SW480 (cell line): ENCODE results near the gene LYPD3.
"Not testable (repeated sequence)": the region's sequence is repeated elsewhere in the genome, so short reads cannot be mapped to it uniquely, and the experiment has no call there.

Source experiments
- DNase-seq: peaks from one replicate; pipeline ENCODE4 v3.0.0-alpha.2; 2016; ENCODE audit warnings: low spot score

The LYPD3 gene

GRCh38 chr19:43465468-43466120 is at the start of gene LYPD3:
LYPD3 (minus strand) TSS chr19:43465608; CDS start chr19:43465571, 37 bp downstream.
- DNase-seq = peak; percentile 52

DNA sequence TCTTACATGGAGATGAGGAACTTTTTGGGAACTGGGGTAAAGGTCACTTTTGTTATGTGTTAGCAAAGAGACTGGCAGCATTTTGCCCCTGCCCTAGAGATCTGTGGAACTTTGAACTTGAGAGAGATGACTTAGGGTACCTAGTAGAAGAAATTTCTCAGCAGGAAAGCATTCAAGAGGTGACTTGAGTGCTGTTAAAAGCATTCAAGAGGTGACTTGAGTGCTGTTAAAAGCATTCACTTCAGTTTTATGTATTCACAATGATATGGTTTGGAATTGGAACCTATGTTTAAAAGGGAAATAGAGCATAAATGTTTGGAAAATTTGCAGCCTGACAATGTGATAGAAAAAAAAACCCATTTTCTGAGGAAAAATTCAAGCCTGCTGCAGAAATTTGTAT is 47.0 kb upstream of the LYPD3 start:
- DNase-seq = not testable (repeated sequence)

- DNase-seq = no peak
Measured at GRCh38 chr19:43511324-43511723, 45.9 kb upstream of the LYPD3 start.

GRCh38 chr19:43510713-43511112 is 45.3 kb upstream of the LYPD3 start:
- no peak for DNase-seq

DNA sequence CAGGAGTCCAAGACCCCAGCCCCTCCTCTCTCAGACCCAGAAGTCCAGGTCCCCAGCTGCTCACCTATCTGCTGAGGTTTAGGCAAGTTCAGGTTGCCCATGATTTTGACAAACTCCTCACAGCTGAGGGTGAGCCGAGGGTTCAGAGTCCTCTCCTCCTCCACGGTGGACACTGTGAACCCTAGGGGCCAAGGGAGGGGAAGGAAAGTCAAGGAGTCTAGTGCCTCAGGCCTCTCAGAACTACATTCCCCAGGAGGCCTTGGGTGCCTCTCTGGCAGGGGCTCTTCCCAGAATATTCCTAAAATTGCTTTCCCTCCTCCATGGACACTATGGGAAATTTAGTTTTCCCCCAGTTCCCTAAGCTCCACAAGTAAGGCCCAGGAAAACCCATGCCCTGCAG is 42.5 kb upstream of the LYPD3 start:
- no peak for DNase-seq

GRCh38 chr19:43506629-43507028 is 41.2 kb upstream of the LYPD3 start:
- DNase-seq = no peak

GRCh38 chr19:43505941-43506340 is 40.5 kb upstream of the LYPD3 start:
- no peak for DNase-seq

DNA sequence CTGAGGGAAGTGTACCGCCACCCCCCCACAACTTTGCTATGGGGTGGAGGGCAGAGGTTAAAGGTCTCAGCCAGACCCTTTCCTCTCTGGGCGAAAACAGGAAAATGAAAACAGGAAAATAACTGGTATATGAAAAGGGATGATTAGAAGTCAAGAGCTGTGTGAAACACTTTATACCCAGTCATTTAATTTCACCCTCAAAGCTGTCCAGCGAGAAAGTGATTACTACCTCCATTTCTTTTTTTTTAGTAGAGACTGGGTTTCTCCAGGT is 39.7 kb upstream of the LYPD3 start:
- DNase-seq = no peak

DNA sequence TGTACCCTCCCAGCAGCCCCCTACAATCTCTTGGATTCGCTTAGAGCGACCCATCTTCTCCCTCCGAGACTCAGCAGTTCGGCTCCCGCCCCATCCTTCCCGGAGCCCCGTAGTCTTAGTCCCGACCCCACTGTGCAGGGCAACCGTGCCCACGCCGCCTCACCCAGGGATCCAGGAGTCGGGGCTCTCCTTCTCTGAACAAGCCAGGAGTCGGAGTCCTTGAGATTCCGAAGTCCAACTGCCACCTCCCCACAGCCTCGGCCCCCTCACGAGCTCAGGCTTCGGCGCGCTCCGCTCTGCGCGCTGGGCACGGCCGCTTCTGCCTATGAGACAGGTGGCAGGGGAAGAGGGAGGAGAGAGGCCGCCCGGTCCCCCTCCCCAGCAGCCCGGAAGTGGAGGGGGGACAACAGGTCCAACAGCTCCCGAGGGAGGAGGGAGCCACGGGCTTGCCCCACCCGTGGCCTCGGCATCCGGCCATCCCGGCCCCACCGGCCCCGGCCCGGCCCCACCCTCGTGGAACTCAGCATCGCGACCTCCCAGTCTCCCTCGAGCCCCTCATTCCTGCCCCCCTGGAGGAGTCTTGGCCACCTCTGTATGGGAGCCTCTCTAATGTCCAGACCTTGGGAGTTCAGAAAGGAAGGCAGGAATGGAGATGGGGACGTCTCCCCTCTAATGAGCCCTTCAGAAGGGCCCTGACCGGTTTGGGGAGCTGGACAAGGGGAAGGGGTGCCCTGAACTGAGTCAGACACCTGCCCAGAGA is 39.2 kb upstream of the LYPD3 start, which contains the start of gene PHLDB3:
Gene PHLDB3, minus strand, starts transcription at position 321 of the 760 bp plus-strand sequence. CDS start 628 bp downstream, outside the sequence.
- peak; percentile 63 for DNase-seq

- peak; percentile 96 for DNase-seq
Measured at GRCh38 chr19:43503501-43504425, 38.4 kb upstream of the LYPD3 start.

GRCh38 chr19:43502419-43502976 is 37.1 kb upstream of the LYPD3 start:
- DNase-seq = no peak

DNA sequence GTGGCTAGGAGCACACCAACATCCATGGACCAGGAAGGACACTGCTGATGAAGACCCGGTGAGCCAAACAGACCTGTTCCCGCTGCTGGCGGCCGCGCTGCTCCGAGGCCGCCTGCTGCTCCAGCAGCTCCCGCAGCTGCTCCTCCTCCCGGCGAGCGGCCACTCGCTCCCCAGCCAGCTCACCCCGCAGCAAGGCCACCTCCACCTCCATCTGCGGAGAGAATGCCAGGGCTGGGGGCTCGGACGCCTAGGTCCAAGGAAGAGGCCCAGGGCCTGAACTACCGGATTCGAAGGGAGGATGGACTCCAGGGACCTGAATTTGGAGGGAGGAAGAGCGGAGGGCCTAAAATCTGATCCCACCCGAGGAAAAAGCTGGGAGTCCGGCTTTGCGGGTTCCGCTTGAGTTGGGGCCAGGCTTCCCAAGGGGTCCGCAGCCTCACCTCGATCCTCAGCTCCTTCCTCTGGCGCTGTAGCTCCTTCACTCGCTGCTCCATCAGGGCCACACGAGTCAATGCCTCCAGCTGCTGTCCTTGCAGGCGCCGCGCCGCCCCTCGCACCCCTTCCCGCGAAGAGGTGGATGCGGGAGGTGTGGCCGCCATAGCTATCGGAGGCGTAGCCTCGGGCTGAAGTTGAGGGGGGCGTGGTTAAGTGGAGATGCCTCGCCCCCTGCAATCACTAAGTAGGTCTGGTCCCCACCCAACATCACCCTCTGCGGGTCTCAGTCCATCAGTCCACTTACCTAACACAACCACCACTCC is 36.4 kb upstream of the LYPD3 start:
- no peak for DNase-seq

- no peak for DNase-seq
Measured at GRCh38 chr19:43499042-43499441, 33.6 kb upstream of the LYPD3 start.

DNA sequence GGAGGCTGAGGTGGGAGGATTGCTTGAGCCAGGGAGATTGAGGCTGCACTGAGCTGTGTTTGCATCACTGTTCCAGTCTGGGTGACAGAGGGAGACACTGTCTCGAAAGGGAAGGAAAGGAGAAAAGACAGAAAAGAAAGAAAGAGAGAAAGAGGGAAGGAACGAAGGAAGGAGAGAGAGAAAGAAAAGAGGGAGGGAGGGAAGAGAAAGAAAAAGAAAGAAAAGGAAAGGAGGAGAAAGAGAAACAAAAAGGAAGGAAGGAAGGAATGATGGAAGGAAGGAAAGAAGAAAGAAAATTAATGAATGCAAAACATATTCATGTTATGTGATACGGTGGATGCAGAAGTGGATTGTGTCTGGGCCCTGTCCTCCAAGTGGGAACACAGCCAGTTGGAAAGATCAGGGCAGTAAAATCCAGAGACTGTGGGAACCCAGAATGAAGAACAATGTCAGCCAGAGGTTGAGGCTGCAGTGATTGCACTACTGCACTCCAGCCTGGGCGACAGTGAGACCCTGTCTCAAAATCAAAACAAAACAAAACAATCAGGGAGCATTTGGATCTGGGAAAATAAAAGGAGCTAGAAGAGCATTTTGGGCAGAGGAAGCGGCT is 32.9 kb upstream of the LYPD3 start:
- no peak for DNase-seq

GRCh38 chr19:43496960-43497359 is 31.6 kb upstream of the LYPD3 start:
- no peak for DNase-seq

DNA sequence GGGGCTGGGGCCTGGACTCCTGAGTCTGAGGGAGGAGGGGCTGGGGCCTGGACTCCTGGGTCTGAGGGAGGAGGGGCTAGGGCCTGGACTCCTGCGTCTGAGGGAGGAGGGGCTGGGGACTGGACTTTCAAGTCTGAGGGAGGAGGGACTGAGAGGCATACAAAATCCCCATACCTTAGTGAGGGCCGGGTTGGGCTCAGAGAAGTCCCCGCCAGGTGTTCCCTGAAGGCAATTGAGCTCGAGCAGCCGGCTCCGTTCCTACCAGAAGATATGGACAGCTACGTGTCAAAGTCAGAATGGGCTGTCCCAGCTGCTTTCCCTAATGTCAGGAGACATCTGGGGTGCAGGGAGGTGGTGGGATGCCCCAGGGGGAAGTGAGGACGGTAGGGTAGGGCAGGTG is 29.7 kb upstream of the LYPD3 start:
- no peak for DNase-seq

- no peak for DNase-seq
Measured at GRCh38 chr19:43490759-43491158, 25.4 kb upstream of the LYPD3 start.

DNA sequence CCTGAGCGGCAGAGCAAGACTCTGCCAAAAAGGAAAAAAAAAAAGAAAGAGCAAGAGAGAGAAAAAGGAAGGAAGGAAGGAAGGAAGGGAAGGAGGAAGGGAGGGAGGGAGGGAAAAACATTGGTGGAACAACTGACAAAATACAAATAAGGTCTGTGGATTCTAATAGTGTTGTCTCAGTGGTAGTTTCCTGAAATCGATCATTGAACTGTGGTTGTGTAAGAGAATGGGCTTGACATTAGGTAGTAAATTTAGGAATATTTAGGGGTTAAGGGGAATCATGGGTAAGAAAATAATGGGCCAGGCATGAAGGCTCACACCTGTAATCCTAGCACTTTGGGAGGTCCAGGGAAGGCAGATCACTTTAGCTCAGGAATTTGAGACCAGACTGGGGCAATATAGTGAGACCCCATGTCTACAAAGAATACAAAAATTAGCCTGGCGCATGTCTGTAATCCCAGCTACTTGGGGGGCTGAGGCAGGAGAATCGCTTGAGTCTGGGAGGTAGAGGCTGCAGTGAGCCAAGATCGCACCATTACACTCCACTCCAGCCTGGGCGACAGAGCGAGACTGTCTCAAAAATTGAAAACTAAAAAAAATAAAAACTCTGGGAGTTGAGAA is 24.7 kb upstream of the LYPD3 start:
- DNase-seq = no peak

GRCh38 chr19:43489310-43489709 is 23.9 kb upstream of the LYPD3 start:
- no peak for DNase-seq

DNA sequence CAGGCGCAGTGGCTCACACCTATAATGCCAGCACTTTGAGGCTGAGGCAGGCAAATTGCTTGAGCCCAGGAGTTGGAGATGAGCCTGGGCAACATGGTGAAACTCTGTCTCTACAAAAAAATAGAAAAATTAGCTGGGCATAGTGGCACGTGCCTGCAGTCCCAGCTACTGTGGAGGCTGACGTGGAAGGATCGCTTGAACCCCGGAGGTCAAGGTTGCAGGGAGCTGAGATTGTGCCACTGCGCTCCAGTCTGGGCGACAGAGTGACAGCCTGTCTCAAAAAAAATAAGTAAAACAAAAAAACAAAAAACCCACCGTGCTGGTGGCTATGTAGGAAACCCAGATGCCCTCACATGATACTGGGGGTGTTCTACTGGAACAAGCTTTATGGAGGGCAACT is 22.8 kb upstream of the LYPD3 start:
- DNase-seq = no peak

DNA sequence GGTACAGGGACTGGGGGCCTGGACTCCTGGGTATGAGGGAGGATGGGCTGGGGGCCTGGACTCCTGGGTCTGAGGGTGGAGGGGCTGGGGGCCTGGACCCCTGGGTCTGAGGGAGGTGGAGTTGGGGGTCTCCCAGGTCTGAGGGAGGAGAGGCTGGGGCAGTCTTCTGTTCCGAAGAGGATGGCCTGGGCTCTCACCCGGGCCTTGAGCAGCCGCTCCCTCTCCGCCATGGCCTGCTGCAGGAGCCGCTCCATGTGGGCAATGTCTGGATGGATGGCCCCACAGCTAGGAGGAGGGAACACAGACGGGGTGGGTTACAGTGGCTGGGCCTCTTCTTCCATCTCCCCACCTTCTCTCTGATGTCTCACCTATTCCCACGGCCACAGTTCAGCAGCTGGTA is 21.0 kb upstream of the LYPD3 start:
- DNase-seq = no peak
